K562 (cell line): ENCODE results near the gene SND1. TPM values are rescaled to one million over a fixed set of nuclear protein-coding genes. Genes with fewer than 3 reads are reported as not detected.

Experiments
- ATAC-seq: fragments of 200-7000 bp; cut with Tn5 transposase; 3 replicates; pipeline ENCODE4 v1.9.1; 2020; ENCODE audit warnings: moderate library complexity
- BruUV-seq: library from RNA; stranded (reverse); fragments of 400-500 nt; replicated peaks from 2 replicates; lab custom pipeline; 2021; lab: Mats Ljungman, UMichigan
- CTCF ChIA-PET: fragments of 300-600 bp; formaldehyde crosslinking; extraction: SDS; loops from one replicate; lab custom pipeline; 2021; ENCODE audit warnings: low intra/inter-chr PET ratio; lab: Yijun Ruan, JAX
- POLR2A ChIA-PET: fragments of 300-600, 350-650 bp; sonication (Branson Sonifier 250); formaldehyde crosslinking; extraction: SDS; loops from one replicate; lab custom pipeline; 2021; ENCODE audit warnings: antibody characterized with exemption, inconsistent platforms; lab: Yijun Ruan, JAX
- DNase-seq, 4 experiments: peaks; one replicate each; pipeline versions ENCODE4 v3.0.0 to v3.0.0-alpha.2; 2011 to 2018; ENCODE audit warnings: low spot score in 3 of 4, mixed read lengths in 3 of 4; ENCODE audit errors: extremely low read depth in 1 of 4
- FAIRE-seq: peaks from 2 replicates; lab custom pipeline; 2011; peaks lifted over from hg19 to GRCh38; lab: Jason Lieb, UNC
- H2AFZ ChIP-seq: 2 replicates; pipeline ENCODE4 v1.6.0; 2011; ENCODE audit warnings: low read depth, low read length, control low read depth, inconsistent platforms
- H3K27ac ChIP-seq: fragments of 200-600 bp; 3 replicates; pipeline ENCODE4 v1.8.0; 2011; ENCODE audit warnings: low read depth, mild to moderate bottlenecking, control low read depth, inconsistent platforms, low read length, moderate library complexity, mixed read lengths; ENCODE audit errors: extremely low read depth
- H3K27me3 ChIP-seq, 2 experiments: fragments of 300-600 bp in 1 of 2; 2 replicates in 1 of 2; 3 replicates in 1 of 2; pipeline versions ENCODE4 v1.6.0 to v1.8.0; 2011; ENCODE audit warnings: inconsistent platforms in 2 of 2, low read length in 2 of 2, mild to moderate bottlenecking in 1 of 2, mixed read lengths in 1 of 2, moderate library complexity in 1 of 2; ENCODE audit not compliant: control insufficient read depth in 2 of 2, insufficient read depth in 2 of 2
- H3K36me3 ChIP-seq: fragments of 300-600 bp; 3 replicates; pipeline ENCODE4 v1.8.0; 2011; ENCODE audit warnings: mild to moderate bottlenecking, low read length, inconsistent platforms; ENCODE audit not compliant: control insufficient read depth, insufficient read depth
- H3K4me1 ChIP-seq, 2 experiments: fragments of 200-600 bp in 1 of 2; replicated peaks in 1 of 2; 2 replicates in 1 of 2; 3 replicates in 1 of 2; pipeline versions ENCODE4 v1.5.1 to v1.8.0; 2011; ENCODE audit warnings: inconsistent platforms in 2 of 2, low read length in 2 of 2, mild to moderate bottlenecking in 1 of 2, mixed read lengths in 1 of 2, moderate library complexity in 1 of 2; ENCODE audit not compliant: control insufficient read depth in 2 of 2, insufficient read depth in 2 of 2
- H3K4me2 ChIP-seq: 2 replicates; pipeline ENCODE4 v1.6.1; 2011; ENCODE audit warnings: low read length, control low read depth, inconsistent platforms, mixed read lengths; ENCODE audit not compliant: insufficient read depth
- H3K4me3 ChIP-seq: fragments of 200-600 bp; sonication (generic), shearing (Covaris generic); 2 replicates; pipeline ENCODE4 v1.5.1; 2016; ENCODE audit warnings: control low read depth, inconsistent platforms
- H3K79me2 ChIP-seq: fragments of 200-600 bp; 3 replicates; pipeline ENCODE4 v1.8.0; 2011; ENCODE audit warnings: low read length, inconsistent platforms; ENCODE audit not compliant: control insufficient read depth, insufficient read depth
- H3K9ac ChIP-seq, 2 experiments: 2 replicates each; pipeline versions ENCODE4 v1.6.0 to v1.6.1; 2011; ENCODE audit warnings: low read depth in 2 of 2, low read length in 2 of 2, control low read depth in 1 of 2, inconsistent platforms in 1 of 2, mild to moderate bottlenecking in 1 of 2, mixed read lengths in 1 of 2; ENCODE audit not compliant: insufficient read depth in 1 of 2
- H3K9me1 ChIP-seq: one replicate; pipeline ENCODE4 v1.6.0; 2011; ENCODE audit warnings: inconsistent platforms, mild to moderate bottlenecking, low read length, moderate library complexity; ENCODE audit not compliant: control insufficient read depth, insufficient read depth
- H3K9me3 ChIP-seq: replicated peaks from 2 replicates; pipeline ENCODE4 v1.5.1; 2011; ENCODE audit warnings: low read depth, low read length, inconsistent platforms; ENCODE audit not compliant: control insufficient read depth, insufficient read depth
- H4K20me1 ChIP-seq: replicated peaks from 2 replicates; pipeline ENCODE4 v1.6.1; 2011; ENCODE audit warnings: low read length, inconsistent platforms, mixed read lengths; ENCODE audit not compliant: control insufficient read depth, insufficient read depth
- ATF1 ChIP-seq, 2 experiments: fragments of 450-650 bp in 1 of 2; IDR thresholded peaks; 2 replicates each; pipeline ENCODE4 v1.6.1; 2016; ENCODE audit warnings: missing compliant biosample characterization in 1 of 2, missing genetic modification characterization in 1 of 2
- DACH1 ChIP-seq: fragments of 450-650 bp; IDR thresholded peaks from 2 replicates; pipeline ENCODE4 v1.6.1; 2018; ENCODE audit not compliant: partially characterized antibody
- EHMT2 ChIP-seq: fragments of 450-650 bp; IDR thresholded peaks from 2 replicates; pipeline ENCODE4 v1.6.1; 2018; ENCODE audit warnings: antibody characterized with exemption
- EP300 ChIP-seq: IDR thresholded peaks from 2 replicates; pipeline ENCODE4 v1.6.1; 2012; ENCODE audit warnings: low read length, improper control_type of control experiment
- HDAC2 ChIP-seq: fragments of 450-650 bp; IDR thresholded peaks from 2 replicates; pipeline ENCODE4 v1.6.1; 2016; ENCODE audit warnings: mild to moderate bottlenecking
- MTA2 ChIP-seq: fragments of 450-650 bp; IDR thresholded peaks from 2 replicates; pipeline ENCODE4 v1.6.1; 2016; ENCODE audit warnings: low read depth
- PHF20 ChIP-seq: fragments of 450-650 bp; IDR thresholded peaks from 2 replicates; pipeline ENCODE4 v1.6.1; 2018; ENCODE audit not compliant: partially characterized antibody
- POLR3G ChIP-seq: IDR thresholded peaks from 2 replicates; pipeline ENCODE4 v1.6.1; 2011; ENCODE audit not compliant: insufficient read length, insufficient replicate concordance; ENCODE audit errors: extremely low read depth
- SIN3A ChIP-seq, 2 experiments: fragments of 150-350 bp in 1 of 2; IDR thresholded peaks; 2 replicates each; pipeline ENCODE4 v1.6.1; 2011 to 2016; ENCODE audit warnings: borderline replicate concordance in 2 of 2, low read depth in 2 of 2, low read length in 2 of 2, mild to moderate bottlenecking in 2 of 2, moderate library complexity in 2 of 2; ENCODE audit not compliant: control insufficient read depth in 1 of 2
- TAF1 ChIP-seq: IDR thresholded peaks from 2 replicates; pipeline ENCODE4 v1.6.1; 2011; ENCODE audit warnings: mild to moderate bottlenecking, low read length, moderate library complexity; ENCODE audit not compliant: insufficient read depth, control insufficient read depth, severe bottlenecking; ENCODE audit errors: extremely low read depth
- TCF7 ChIP-seq: sonication (generic); IDR thresholded peaks from 2 replicates; pipeline ENCODE4 v1.6.1; 2016; ENCODE audit warnings: antibody characterized with exemption, borderline replicate concordance
- USF2 ChIP-seq: sonication (generic); formaldehyde crosslinking; IDR thresholded peaks from 2 replicates; pipeline ENCODE4 v1.5.0; 2020; ENCODE audit warnings: missing genetic modification reagents
- ZBTB11 ChIP-seq, 3 experiments: fragments of 200-800 bp in 1 of 3; fragments of 250-450 bp in 1 of 3; fragments of 450-650 bp in 1 of 3; sonication (Bioruptor Pico) in 1 of 3; sonication (Bioruptor generic) in 1 of 3; formaldehyde crosslinking in 1 of 3; IDR thresholded peaks; 2 replicates each; pipeline versions ENCODE4 v1.6.1 to v1.8.0; 2016 to 2022; ENCODE audit warnings: mild to moderate bottlenecking in 2 of 3, missing genetic modification characterization in 2 of 3, missing compliant biosample characterization in 1 of 3, moderate library complexity in 1 of 3
- ZNF589 ChIP-seq: fragments of 200-800 bp; sonication (Bioruptor generic); IDR thresholded peaks from 2 replicates; pipeline ENCODE4 v1.6.1; 2016; ENCODE audit warnings: low read depth, missing genetic modification characterization, missing compliant biosample characterization
- WGBS: fragments of 100-300 bp; shearing (Covaris generic); methylation state at CpG from one replicate; pipeline ENCODE4 v1.1.6; 2016; ENCODE audit warnings: low coverage, mixed read lengths; ENCODE audit not compliant: insufficient coverage; ENCODE audit errors: missing lambda C conversion rate; 5-methylcytosine and 5-hydroxymethylcytosine counted together
- in situ Hi-C: fragments of 300-500 bp; cut with MboI; formaldehyde crosslinking; loops from 4 replicates; pipeline ENCODE4 v1.15.0; 2018; ENCODE audit warnings: inconsistent platforms, mixed read lengths
- intact Hi-C: fragments of 100-400 bp; cut with micrococcal nuclease; formaldehyde crosslinking; loops from 2 replicates; pipeline ENCODE4 v1.14.2; 2022
- polyA plus RNA-seq, 8 experiments: library from polyadenylated mRNA; depleted of rRNA in 4 of 8; stranded (reverse) in 5 of 8; unstranded in 3 of 8; fragments of >200 nt; fragmentation: Nextera tagmentation in 2 of 8; fragmentation: Illumina TruSeq in 1 of 8; extraction: Ambion mirVana in 2 of 8; extraction: Trizol in 1 of 8; gene quantifications; 2 replicates each; pipeline versions ENCODE4 v1.2.1 to v1.2.3, GENCODE V29; 2011 to 2014; ENCODE audit warnings: inconsistent platforms in 1 of 8, missing spikeins in 1 of 8
- total RNA-seq, 7 experiments: library from RNA; depleted of rRNA in 6 of 7; stranded (reverse); fragments of >200 nt in 6 of 7; fragmentation: Illumina TruSeq in 2 of 7; extraction: Trizol in 2 of 7; gene quantifications; 2 replicates each; pipeline versions ENCODE4 v1.2.1 to v1.2.3, GENCODE V29; 2011 to 2021; ENCODE audit warnings: low replicate concordance in 1 of 7

Gene SND1
- total and polyA plus RNA-seq, 9 of the 15 experiments (the other 6 are each of a cell fraction or from before 2014, with no cell fraction given), result 46.5 to 307 (median 191) TPM

GRCh38 chr7:128054511-128054910, 402.5 kb downstream of the SND1 start:
- H3K4me2 ChIP-seq, result no peak overlapping the region
- CTCF ChIA-PET, result no interaction called here
- no peaks in the 10 kb centered on the region for H3K27me3 ChIP-seq
- peaks cover 3% of the 10 kb centered on the region for H3K9me1 ChIP-seq
- intact Hi-C loops (no loop called here), in situ Hi-C loops (no loop called here)
- WGBS, result 85% methylated on average over 4 of the region's 4 CpGs
- no peaks in the 10 kb centered on the region for H3K9me3 ChIP-seq
- peaks cover 53% of the 10 kb centered on the region for H3K36me3 ChIP-seq
- no peak overlapping the region for H3K4me3 ChIP-seq
- H3K27ac ChIP-seq, result no peak overlapping the region
- no peak for TF ChIP-seq ATF1 (CRISPR knock-in tag; IDR thresholded peaks at IDR 0.05)
- no peak for TF ChIP-seq ATF1 (tag; IDR thresholded peaks at IDR 0.05)
- TF ChIP-seq ZBTB11 (CRISPR knock-in tag; IDR thresholded peaks at IDR 0.05), result no peak
- no peak for TF ChIP-seq SIN3A (IDR thresholded peaks at IDR 0.05; ENCODE audit: borderline replicate concordance in 2 of 2, control insufficient read depth in 1 of 2, low read depth in 2 of 2, low read length in 2 of 2)
- TF ChIP-seq PHF20, result no peak
- TF ChIP-seq MTA2, result no peak
- no peak for TF ChIP-seq DACH1
- TF ChIP-seq HDAC2, result no peak
- no peak for TF ChIP-seq EHMT2
- no peak for TF ChIP-seq POLR3G
- TF ChIP-seq TAF1, result no peak
- no peak for TF ChIP-seq EP300
- no peak for TF ChIP-seq ZNF589
- TF ChIP-seq TCF7, result no peak
- no peak for TF ChIP-seq USF2 (CRISPR knock-in tag)
- H2AFZ ChIP-seq, result no peak overlapping the region
- no TSS peak for BruUV-seq
- H3K4me1 ChIP-seq, result no peaks in the 10 kb centered on the region; a peak in 1 of 5 replicates
- peaks cover 23% of the 10 kb centered on the region for H4K20me1 ChIP-seq
- no peak for ATAC-seq
- POLR2A ChIA-PET, result interaction anchor here (0.6 to 1.1 kb wide), 2 partner anchors 11 to 620 kb away, joined by 3 to 4 read pairs; no protein-coding TSS in a partner anchor
- no peak overlapping the region for H3K9ac ChIP-seq
- no peaks in the 10 kb centered on the region for H3K79me2 ChIP-seq
- FAIRE-seq, result no peak
- no peak for DNase-seq
